HEK293 (cell line): ENCODE measurements around the gene LDB2.

Source experiments
- CTCF ChIA-PET: fragments of 350-600 bp; formaldehyde crosslinking; extraction: SDS; loops from one replicate; lab custom pipeline; 2021; ENCODE audit warnings: antibody characterized with exemption; lab: Yijun Ruan, JAX
- POLR2A ChIA-PET: fragments of 300-600 bp; formaldehyde crosslinking; extraction: SDS; loops from one replicate; lab custom pipeline; 2020; ENCODE audit warnings: antibody characterized with exemption, inconsistent platforms; lab: Yijun Ruan, JAX
- H3K27ac ChIP-seq: fragments of 200-500 bp; sonication (Bioruptor generic); 2 replicates; pipeline ENCODE4 v1.5.1; 2014; ENCODE audit warnings: low read depth, low read length, control low read depth, inconsistent platforms; ENCODE audit errors: extremely low read depth
- H3K36me3 ChIP-seq, 2 experiments: fragments of 200-500 bp in 1 of 2; sonication (Bioruptor generic) in 1 of 2; 1 replicate in 1 of 2; 2 replicates in 1 of 2; pipeline ENCODE4 v1.5.1; 2014 to 2017; ENCODE audit warnings: inconsistent platforms in 2 of 2, low read length in 2 of 2; ENCODE audit not compliant: control insufficient read depth in 2 of 2, insufficient read depth in 1 of 2
- H3K4me1 ChIP-seq: fragments of 200-500 bp; sonication (Bioruptor generic); 2 replicates; pipeline ENCODE4 v1.5.1; 2014; ENCODE audit warnings: mild to moderate bottlenecking, low read length, inconsistent platforms; ENCODE audit not compliant: control insufficient read depth, insufficient read depth
- H3K4me3 ChIP-seq: 2 replicates; pipeline ENCODE4 v1.5.1; 2011; ENCODE audit warnings: low read depth, mild to moderate bottlenecking, control low read depth, low read length, moderate library complexity
- H3K9me3 ChIP-seq: fragments of 200-500 bp; sonication (Bioruptor generic); 2 replicates; pipeline ENCODE4 v1.5.1; 2014; ENCODE audit warnings: low read depth, low read length, inconsistent platforms; ENCODE audit not compliant: control insufficient read depth, insufficient read depth
- BCL11A ChIP-seq: fragments of 450-650 bp; formaldehyde crosslinking; IDR thresholded peaks from 2 replicates; pipeline ENCODE4 v1.5.1; 2016; ENCODE audit warnings: low read depth, missing biosample characterization, missing genetic modification characterization
- FEZF1 ChIP-seq: fragments of 450-650 bp; formaldehyde crosslinking; IDR thresholded peaks from 2 replicates; pipeline ENCODE4 v1.5.1; 2016; ENCODE audit warnings: missing biosample characterization, missing genetic modification characterization
- KLF9 ChIP-seq: fragments of 450-650 bp; formaldehyde crosslinking; IDR thresholded peaks from 2 replicates; pipeline ENCODE4 v1.5.1; 2016; ENCODE audit warnings: missing biosample characterization, missing genetic modification characterization, low read depth
- MEIS1 ChIP-seq: sonication (generic); formaldehyde crosslinking; IDR thresholded peaks from 2 replicates; pipeline ENCODE4 v1.8.1; 2022; ENCODE audit warnings: missing genetic modification reagents, mild to moderate bottlenecking, borderline replicate concordance
- MZF1 ChIP-seq: fragments of 450-650 bp; formaldehyde crosslinking; IDR thresholded peaks from 2 replicates; pipeline ENCODE4 v1.5.1; 2017; ENCODE audit warnings: missing biosample characterization, missing genetic modification characterization, borderline replicate concordance
- SETDB1 ChIP-seq: IDR thresholded peaks from one replicate; pipeline ENCODE4 v1.6.1; 2017; ENCODE audit warnings: mild to moderate bottlenecking, low read length, moderate library complexity, mixed read lengths; ENCODE audit not compliant: insufficient read length
- SP7 ChIP-seq: fragments of 450-650 bp; formaldehyde crosslinking; IDR thresholded peaks from 2 replicates; pipeline ENCODE4 v1.5.1; 2016; ENCODE audit warnings: missing biosample characterization, missing genetic modification characterization
- ZBTB1 ChIP-seq: fragments of 450-650 bp; formaldehyde crosslinking; IDR thresholded peaks from 2 replicates; pipeline ENCODE4 v1.5.1; 2016; ENCODE audit warnings: missing biosample characterization, missing genetic modification characterization
- ZBTB17 ChIP-seq: fragments of 450-650 bp; formaldehyde crosslinking; IDR thresholded peaks from 2 replicates; pipeline ENCODE4 v1.5.1; 2016; ENCODE audit warnings: missing biosample characterization, missing genetic modification characterization
- ZBTB21 ChIP-seq: fragments of 450-650 bp; formaldehyde crosslinking; IDR thresholded peaks from 2 replicates; pipeline ENCODE4 v1.5.1; 2017; ENCODE audit warnings: missing biosample characterization, missing genetic modification characterization
- ZBTB44 ChIP-seq: fragments of 450-650 bp; IDR thresholded peaks from 2 replicates; pipeline ENCODE4 v1.5.1; 2018; ENCODE audit warnings: missing biosample characterization, mild to moderate bottlenecking, missing genetic modification characterization
- ZBTB7A ChIP-seq: fragments of 450-650 bp; formaldehyde crosslinking; IDR thresholded peaks from 2 replicates; pipeline ENCODE4 v1.5.1; 2016; ENCODE audit warnings: low read depth, missing biosample characterization, missing genetic modification characterization
- ZFP41 ChIP-seq: fragments of 450-650 bp; formaldehyde crosslinking; IDR thresholded peaks from 2 replicates; pipeline ENCODE4 v1.5.1; 2016; ENCODE audit warnings: missing biosample characterization, missing genetic modification characterization, borderline replicate concordance
- ZNF132 ChIP-seq: fragments of 450-650 bp; formaldehyde crosslinking; IDR thresholded peaks from 2 replicates; pipeline ENCODE4 v1.5.1; 2017; ENCODE audit warnings: missing biosample characterization, missing genetic modification characterization, borderline replicate concordance
- ZNF140 ChIP-seq: fragments of 450-650 bp; formaldehyde crosslinking; IDR thresholded peaks from 2 replicates; pipeline ENCODE4 v1.5.1; 2016; ENCODE audit warnings: missing biosample characterization, missing genetic modification characterization
- ZNF184 ChIP-seq: fragments of 450-650 bp; IDR thresholded peaks from 2 replicates; pipeline ENCODE4 v1.5.1; 2018; ENCODE audit warnings: missing biosample characterization, mild to moderate bottlenecking, missing genetic modification characterization
- ZNF202 ChIP-seq: fragments of 450-650 bp; formaldehyde crosslinking; IDR thresholded peaks from 2 replicates; pipeline ENCODE4 v1.5.1; 2016; ENCODE audit warnings: missing biosample characterization, missing genetic modification characterization, borderline replicate concordance
- ZNF335 ChIP-seq: fragments of 450-650 bp; formaldehyde crosslinking; conservative IDR thresholded peaks from 2 replicates; pipeline ENCODE4 v1.5.1; 2016; ENCODE audit warnings: missing biosample characterization, missing genetic modification characterization
- ZNF350 ChIP-seq: fragments of 450-650 bp; formaldehyde crosslinking; IDR thresholded peaks from 2 replicates; pipeline ENCODE4 v1.5.0; 2017; ENCODE audit warnings: missing biosample characterization, mild to moderate bottlenecking, missing genetic modification characterization
- ZNF394 ChIP-seq: fragments of 450-650 bp; formaldehyde crosslinking; IDR thresholded peaks from 2 replicates; pipeline ENCODE4 v1.5.1; 2016; ENCODE audit warnings: missing biosample characterization, missing genetic modification characterization, mild to moderate bottlenecking, moderate library complexity, borderline replicate concordance
- ZNF416 ChIP-seq: fragments of 450-650 bp; formaldehyde crosslinking; IDR thresholded peaks from 2 replicates; pipeline ENCODE4 v1.5.1; 2016; ENCODE audit warnings: missing biosample characterization, missing genetic modification characterization
- ZNF514 ChIP-seq: fragments of 450-650 bp; formaldehyde crosslinking; IDR thresholded peaks from 2 replicates; pipeline ENCODE4 v1.5.1; 2016; ENCODE audit warnings: missing biosample characterization, missing genetic modification characterization
- ZNF521 ChIP-seq: fragments of 450-650 bp; formaldehyde crosslinking; IDR thresholded peaks from 2 replicates; pipeline ENCODE4 v1.5.1; 2017; ENCODE audit warnings: missing biosample characterization, mild to moderate bottlenecking, missing genetic modification characterization
- ZNF549 ChIP-seq: fragments of 450-650 bp; IDR thresholded peaks from 2 replicates; pipeline ENCODE4 v1.5.1; 2018; ENCODE audit warnings: missing biosample characterization, missing genetic modification characterization, mild to moderate bottlenecking, inconsistent platforms, moderate library complexity
- ZNF558 ChIP-seq: fragments of 450-650 bp; formaldehyde crosslinking; IDR thresholded peaks from 2 replicates; pipeline ENCODE4 v1.5.1; 2016; ENCODE audit warnings: missing biosample characterization, missing genetic modification characterization
- ZNF654 ChIP-seq: fragments of 450-650 bp; formaldehyde crosslinking; IDR thresholded peaks from 2 replicates; pipeline ENCODE4 v1.5.1; 2016; ENCODE audit warnings: low read depth, missing biosample characterization, missing genetic modification characterization
- ZNF658 ChIP-seq: fragments of 450-650 bp; formaldehyde crosslinking; IDR thresholded peaks from 2 replicates; pipeline ENCODE4; 2016; ENCODE audit warnings: missing biosample characterization, missing genetic modification characterization
- ZNF701 ChIP-seq: fragments of 450-650 bp; formaldehyde crosslinking; IDR thresholded peaks from 2 replicates; pipeline ENCODE4 v1.5.1; 2016; ENCODE audit warnings: missing biosample characterization, missing genetic modification characterization
- ZNF777 ChIP-seq: fragments of 450-650 bp; formaldehyde crosslinking; IDR thresholded peaks from 2 replicates; pipeline ENCODE4 v1.5.1; 2017; ENCODE audit warnings: missing biosample characterization, missing genetic modification characterization, borderline replicate concordance
- ZSCAN16 ChIP-seq: fragments of 450-650 bp; formaldehyde crosslinking; IDR thresholded peaks from 2 replicates; pipeline ENCODE4 v1.5.1; 2016; ENCODE audit warnings: missing biosample characterization, missing genetic modification characterization
- TF ChIP-seq, protein P1 (sequence below): fragments of 450-650 bp; formaldehyde crosslinking; IDR thresholded peaks from 2 replicates; pipeline ENCODE4 v1.5.1; 2016; ENCODE audit warnings: missing biosample characterization, missing genetic modification characterization
- TF ChIP-seq, protein P2 (sequence below): fragments of 450-650 bp; formaldehyde crosslinking; IDR thresholded peaks from 2 replicates; pipeline ENCODE4; 2016; ENCODE audit warnings: missing biosample characterization, missing genetic modification characterization
- TF ChIP-seq, protein P3 (sequence below): IDR thresholded peaks from 2 replicates; pipeline ENCODE4 v1.6.1; 2011; ENCODE audit warnings: mild to moderate bottlenecking, low read depth, low read length, borderline replicate concordance

Gene LDB2

DNA sequence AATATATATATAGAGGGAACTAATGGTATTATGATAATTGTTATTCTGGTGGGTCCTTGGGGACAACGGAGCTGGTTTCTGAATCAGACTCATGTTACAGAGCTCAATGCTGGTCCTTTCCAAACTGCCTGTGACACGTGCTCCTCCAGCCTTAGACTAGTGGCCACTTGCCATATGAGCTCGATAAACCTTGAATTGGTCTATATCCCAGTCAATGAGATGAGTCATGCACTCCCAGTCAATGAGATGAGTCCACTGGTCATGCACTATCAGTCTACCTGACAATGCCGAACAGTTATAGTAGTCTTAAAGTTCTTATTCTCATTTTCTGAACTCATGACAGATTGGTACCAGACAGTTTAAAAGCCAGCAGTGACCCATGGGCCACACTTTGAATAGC lies 325.2 kb downstream of the LDB2 start:
- H3K4me1 ChIP-seq = no peaks in the 10 kb centered on the region
- no peaks in the 10 kb centered on the region for H3K36me3 ChIP-seq
- H3K4me3 ChIP-seq = no peak overlapping the region
- ChIA-PET POLR2A (no interaction called here), CTCF (interaction anchor here (0.9 kb wide), 1 partner anchor 9 kb away, joined by 3 read pairs; no protein-coding TSS in a partner anchor)
- H3K9me3 ChIP-seq = no peaks in the 10 kb centered on the region
- TF ChIP-seq ZNF132 (tag by site-specific recombination) (no peak), ZNF350 (tag by site-specific recombination) (no peak), ZNF416 (tag by site-specific recombination) (no peak), BCL11A (tag by site-specific recombination) (no peak), ZNF654 (no peak), ZNF658 (tag by site-specific recombination) (no peak), ZNF549 (no peak), SETDB1 (no peak), ZNF335 (tag by site-specific recombination) (no peak), ZBTB17 (tag by site-specific recombination) (no peak), ZBTB1 (tag by site-specific recombination) (no peak), ZBTB21 (tag by site-specific recombination) (no peak), ZNF558 (tag by site-specific recombination) (no peak), ZNF184 (tag by site-specific recombination) (no peak)
- TF ChIP-seq, protein P1, sequence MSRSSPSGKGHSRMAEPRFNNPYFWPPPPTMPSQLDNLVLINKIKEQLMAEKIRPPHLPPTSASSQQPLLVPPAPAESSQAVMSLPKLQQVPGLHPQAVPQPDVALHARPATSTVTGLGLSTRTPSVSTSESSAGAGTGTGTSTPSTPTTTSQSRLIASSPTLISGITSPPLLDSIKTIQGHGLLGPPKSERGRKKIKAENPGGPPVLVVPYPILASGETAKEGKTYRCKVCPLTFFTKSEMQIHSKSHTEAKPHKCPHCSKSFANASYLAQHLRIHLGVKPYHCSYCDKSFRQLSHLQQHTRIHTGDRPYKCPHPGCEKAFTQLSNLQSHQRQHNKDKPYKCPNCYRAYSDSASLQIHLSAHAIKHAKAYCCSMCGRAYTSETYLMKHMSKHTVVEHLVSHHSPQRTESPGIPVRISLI (tag by site-specific recombination) = no peak
- TF ChIP-seq, protein P2, sequence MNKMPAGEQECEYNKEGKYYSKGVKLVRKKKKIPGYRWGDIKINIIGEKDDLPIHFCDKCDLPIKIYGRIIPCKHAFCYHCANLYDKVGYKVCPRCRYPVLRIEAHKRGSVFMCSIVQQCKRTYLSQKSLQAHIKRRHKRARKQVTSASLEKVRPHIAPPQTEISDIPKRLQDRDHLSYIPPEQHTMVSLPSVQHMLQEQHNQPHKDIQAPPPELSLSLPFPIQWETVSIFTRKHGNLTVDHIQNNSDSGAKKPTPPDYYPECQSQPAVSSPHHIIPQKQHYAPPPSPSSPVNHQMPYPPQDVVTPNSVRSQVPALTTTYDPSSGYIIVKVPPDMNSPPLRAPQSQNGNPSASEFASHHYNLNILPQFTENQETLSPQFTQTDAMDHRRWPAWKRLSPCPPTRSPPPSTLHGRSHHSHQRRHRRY (tag by site-specific recombination) = no peak
- H3K27ac ChIP-seq = no peak overlapping the region

- POLR2A ChIA-PET = no interaction called here
Measured at GRCh38 chr4:16572631-16573030, 325.8 kb downstream of the LDB2 start.

More at GRCh38 chr4:16572631-16573030, 325.8 kb downstream of the LDB2 start:
- CTCF ChIA-PET = interaction anchor here (0.9 kb wide), 1 partner anchor 9 kb away, joined by 3 read pairs; no protein-coding TSS in a partner anchor
- H3K4me1 ChIP-seq = no peaks in the 10 kb centered on the region
- TF ChIP-seq MZF1 (tag by site-specific recombination) (no peak), MEIS1 (CRISPR knock-in tag) (no peak), ZNF701 (no peak), ZNF777 (no peak), ZBTB7A (tag by site-specific recombination) (no peak), SP7 (tag by site-specific recombination) (no peak), KLF9 (tag by site-specific recombination) (no peak), ZNF394 (tag by site-specific recombination) (no peak), ZNF140 (tag by site-specific recombination) (no peak), ZNF202 (tag by site-specific recombination) (no peak), ZNF514 (tag by site-specific recombination) (no peak), ZSCAN16 (tag by site-specific recombination) (no peak), ZNF521 (tag by site-specific recombination) (no peak), ZBTB44 (tag by site-specific recombination) (no peak), FEZF1 (tag by site-specific recombination) (no peak), ZNF658 (tag by site-specific recombination) (no peak), ZFP41 (tag by site-specific recombination) (no peak)
- TF ChIP-seq, protein P3, sequence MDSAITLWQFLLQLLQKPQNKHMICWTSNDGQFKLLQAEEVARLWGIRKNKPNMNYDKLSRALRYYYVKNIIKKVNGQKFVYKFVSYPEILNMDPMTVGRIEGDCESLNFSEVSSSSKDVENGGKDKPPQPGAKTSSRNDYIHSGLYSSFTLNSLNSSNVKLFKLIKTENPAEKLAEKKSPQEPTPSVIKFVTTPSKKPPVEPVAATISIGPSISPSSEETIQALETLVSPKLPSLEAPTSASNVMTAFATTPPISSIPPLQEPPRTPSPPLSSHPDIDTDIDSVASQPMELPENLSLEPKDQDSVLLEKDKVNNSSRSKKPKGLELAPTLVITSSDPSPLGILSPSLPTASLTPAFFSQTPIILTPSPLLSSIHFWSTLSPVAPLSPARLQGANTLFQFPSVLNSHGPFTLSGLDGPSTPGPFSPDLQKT = no peak
- TF ChIP-seq, all 188 proteins: peak for 0
- Histone ChIP-seq H3K4me3 (no peak overlapping the region), H3K9me3 (no peaks in the 10 kb centered on the region), H3K36me3 (no peaks in the 10 kb centered on the region), H3K27ac (no peak overlapping the region)
